H1 (cell line): ENCODE measurements around the gene SFT2D1.

Experiments used
- BRCA1 ChIP-seq: IDR thresholded peaks from 2 replicates; pipeline ENCODE4 v1.6.1; 2012; ENCODE audit warnings: low read depth, low read length, improper control_type of control experiment
- SRF ChIP-seq: IDR thresholded peaks from 2 replicates; pipeline ENCODE4 v1.6.1; 2011; ENCODE audit warnings: mild to moderate bottlenecking, low read depth, low read length, moderate library complexity
- TAF1 ChIP-seq: IDR thresholded peaks from 2 replicates; pipeline ENCODE4 v1.6.1; 2011; ENCODE audit warnings: mild to moderate bottlenecking, low read depth, low read length

DNA sequence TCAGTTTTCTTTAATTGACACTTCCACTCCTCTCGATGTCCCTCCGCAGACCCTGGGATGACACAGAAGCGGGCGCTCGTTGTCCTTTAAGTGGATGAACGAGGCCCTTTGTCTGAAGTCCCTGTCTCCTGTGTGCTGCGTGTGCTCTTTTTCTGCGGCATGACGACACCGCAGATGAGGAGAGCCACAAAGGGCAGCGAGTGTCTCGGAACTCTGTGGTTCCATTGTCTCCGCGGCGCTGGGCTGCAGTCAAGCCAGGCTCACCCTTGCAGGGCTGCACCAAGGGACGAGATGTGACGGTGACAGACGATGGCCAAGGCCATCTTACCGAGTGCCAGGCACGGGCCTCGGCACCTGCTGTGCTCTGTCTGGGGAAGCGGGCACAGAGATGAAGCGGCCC lies 44.7 kb downstream of the SFT2D1 start:
- TF ChIP-seq BRCA1 (no peak), SRF (no peak), TAF1 (no peak)
